B cell (primary cell): ENCODE measurements around the gene SGTA. TPM values are rescaled to one million over a fixed set of nuclear protein-coding genes. Genes with fewer than 3 reads are reported as not detected.

Source experiments
- ATAC-seq: fragments of 200-7000 bp; cut with Tn5 transposase; one replicate; pipeline ENCODE4 v1.10.0; 2021; ENCODE audit warnings: low read depth, mild to moderate bottlenecking, moderate number of reproducible peaks, moderate library complexity
- CTCF ChIA-PET: fragments of 350-600 bp; sonication (Branson Sonifier 250); formaldehyde crosslinking; loops from one replicate; lab custom pipeline; 2021; ENCODE audit warnings: antibody characterized with exemption, inconsistent platforms; lab: Charles Lee
- POLR2A ChIA-PET: fragments of 350-600 bp; sonication (Branson Sonifier 250); formaldehyde crosslinking; loops from one replicate; lab custom pipeline; 2021; ENCODE audit warnings: antibody characterized with exemption; lab: Charles Lee
- DNase-seq: peaks from one replicate; pipeline ENCODE4 v3.0.0; 2013
- H2AFZ ChIP-seq: 2 replicates; pipeline ENCODE4 v1.6.1; 2012; ENCODE audit warnings: mild to moderate bottlenecking, low read depth, low read length; ENCODE audit not compliant: insufficient read depth, poor library complexity, severe bottlenecking
- H3K27ac ChIP-seq, 2 donors: 1 replicate in 1 of 2; 2 replicates in 1 of 2; pipeline ENCODE4 v1.5.1; 2012 to 2013; ENCODE audit warnings: low read length in 2 of 2, mild to moderate bottlenecking in 2 of 2, moderate library complexity in 1 of 2
- H3K27me3 ChIP-seq, 4 experiments: fragments of 200-600 bp in 1 of 4; sonication (generic) in 1 of 4; replicated peaks in 1 of 4; 1 replicate in 2 of 4; 2 replicates in 2 of 4; pipeline versions ENCODE4 v1.6.1 to v1.7.0; 2013 to 2016; ENCODE audit warnings: low read length in 3 of 4, mild to moderate bottlenecking in 2 of 4, mixed read lengths in 1 of 4, moderate library complexity in 1 of 4; ENCODE audit not compliant: insufficient read depth in 4 of 4, control insufficient read depth in 3 of 4; ENCODE audit errors: control extremely low read depth in 1 of 4
- H3K36me3 ChIP-seq, 2 experiments: replicated peaks in 1 of 2; 1 replicate in 1 of 2; 2 replicates in 1 of 2; pipeline versions ENCODE4 v1.6.1 to v1.7.1; 2013; ENCODE audit warnings: low read length in 1 of 2; ENCODE audit not compliant: insufficient read depth in 2 of 2, control insufficient read depth in 1 of 2; ENCODE audit errors: control extremely low read depth in 1 of 2, extremely low read depth in 1 of 2
- H3K4me1 ChIP-seq, 2 donors: fragments of 200-600 bp in 1 of 2; sonication (generic) in 1 of 2; 1 replicate in 1 of 2; 2 replicates in 1 of 2; pipeline versions ENCODE4 v1.5.1 to v1.6.1; 2013 to 2017; ENCODE audit warnings: low read length in 2 of 2; ENCODE audit not compliant: control insufficient read depth in 2 of 2, insufficient read depth in 2 of 2
- H3K4me2 ChIP-seq: replicated peaks from 2 replicates; pipeline ENCODE3; 2012; ENCODE audit warnings: mild to moderate bottlenecking, low read depth, low read length; ENCODE audit not compliant: poor library complexity, severe bottlenecking
- H3K4me3 ChIP-seq, 5 experiments: fragments of 200-600 bp in 1 of 5; sonication (generic) in 1 of 5; 1 replicate in 3 of 5; 2 replicates in 2 of 5; pipeline versions ENCODE4 v1.5.1 to v1.7.0; 2011 to 2016; ENCODE audit warnings: low read length in 4 of 5, mild to moderate bottlenecking in 4 of 5, low read depth in 2 of 5, control low read depth in 1 of 5, moderate library complexity in 1 of 5; ENCODE audit not compliant: insufficient read depth in 1 of 5; ENCODE audit errors: control extremely low read depth in 1 of 5, extremely low read depth in 1 of 5
- H3K79me2 ChIP-seq: fragments of 200-600 bp; sonication (generic); one replicate; pipeline ENCODE4 v1.6.0; 2016; ENCODE audit warnings: low read length; ENCODE audit not compliant: control insufficient read depth, insufficient read depth
- H3K9ac ChIP-seq: fragments of 200-600 bp; sonication (generic); 2 replicates; pipeline ENCODE4 v1.6.1; 2017; ENCODE audit warnings: mild to moderate bottlenecking, low read length, moderate library complexity
- H3K9me3 ChIP-seq, 3 donors: one replicate each; pipeline versions ENCODE4 v1.6.1 to v1.7.1; 2013; ENCODE audit warnings: low read length in 2 of 3; ENCODE audit not compliant: control insufficient read depth in 2 of 3, insufficient read depth in 1 of 3; ENCODE audit errors: control extremely low read depth in 1 of 3
- H4K20me1 ChIP-seq: 2 replicates; pipeline ENCODE4 v1.6.0; 2012; ENCODE audit warnings: mild to moderate bottlenecking, low read length; ENCODE audit not compliant: insufficient read depth, control insufficient read depth, poor library complexity, severe bottlenecking
- H3K27ac Mint-ChIP-seq: one replicate; pipeline ENCODE4 v1.8.0; 2021; ENCODE audit warnings: mixed read lengths
- H3K27me3 Mint-ChIP-seq: one replicate; pipeline ENCODE4 v1.8.0; 2021; ENCODE audit warnings: mixed read lengths
- H3K4me1 Mint-ChIP-seq: one replicate; pipeline ENCODE4 v1.8.0; 2021; ENCODE audit warnings: mixed read lengths
- H3K4me3 Mint-ChIP-seq: one replicate; pipeline ENCODE4 v1.8.0; 2021; ENCODE audit warnings: mixed read lengths
- H3K9me3 Mint-ChIP-seq: one replicate; pipeline ENCODE4 v1.8.0; 2022; ENCODE audit warnings: mixed read lengths; ENCODE audit not compliant: insufficient read depth
- EZH2 ChIP-seq: IDR thresholded peaks from 2 replicates; pipeline ENCODE4 v1.6.1; 2012; ENCODE audit warnings: borderline replicate concordance, low read depth, mild to moderate bottlenecking, moderate library complexity, low read length; ENCODE audit not compliant: insufficient read depth, poor library complexity, severe bottlenecking
- WGBS: methylation state at CpG from one replicate; pipeline ENCODE4 v1.1.5; 2013; ENCODE audit warnings: missing lambda C conversion rate; ENCODE audit not compliant: insufficient coverage; 5-methylcytosine and 5-hydroxymethylcytosine counted together
- intact Hi-C: fragments of 100-400 bp; cut with micrococcal nuclease; formaldehyde crosslinking; loops from one replicate; pipeline ENCODE4 v1.10.0; 2022
- polyA plus RNA-seq: library from polyadenylated mRNA; depleted of rRNA; stranded (reverse); fragments of >200 nt; gene quantifications from 2 replicates; pipeline ENCODE4 v1.2.3, GENCODE V29; 2012
- total RNA-seq, 2 donors: library from RNA; stranded (reverse); fragments of 120-200 nt in 1 of 2; gene quantifications; 1 replicate in 1 of 2; 2 replicates in 1 of 2; pipeline versions ENCODE4 v1.2.3 to v1.2.4, GENCODE V29; 2013 to 2022
- TF ChIP-seq, protein P1 (sequence below): fragments of 200-600 bp; IDR thresholded peaks from one replicate; pipeline ENCODE4 v1.8.0; 2022; ENCODE audit warnings: antibody characterized with exemption, mild to moderate bottlenecking

Gene SGTA
- total and polyA plus RNA-seq, 2 donors (not counting 1 experiment from before 2014, with no cell fraction given): 36.6 to 42.0 TPM

DNA sequence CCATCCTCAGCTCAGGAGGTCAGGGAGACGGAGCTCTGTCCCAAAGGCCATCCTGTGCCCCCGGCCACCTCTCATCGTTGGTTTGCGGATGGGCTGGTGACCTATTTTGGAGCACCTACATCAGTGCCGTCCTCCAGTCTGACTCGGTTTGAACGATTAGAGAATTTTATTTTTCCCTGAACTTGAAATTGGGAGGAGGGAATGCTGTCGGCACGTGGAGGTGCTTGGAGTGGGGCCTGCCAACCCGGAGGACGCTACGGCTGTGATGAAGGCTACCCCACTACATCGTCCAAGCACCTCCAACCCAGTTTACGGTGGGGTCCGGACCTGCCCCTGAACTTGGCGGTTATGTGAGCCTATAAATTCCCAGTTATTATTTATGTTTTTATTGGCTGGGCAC lies 33.6 kb upstream of the SGTA start:
- CTCF ChIA-PET: no interaction called here
- no peak overlapping the region for H3K4me3 Mint-ChIP-seq

DNA sequence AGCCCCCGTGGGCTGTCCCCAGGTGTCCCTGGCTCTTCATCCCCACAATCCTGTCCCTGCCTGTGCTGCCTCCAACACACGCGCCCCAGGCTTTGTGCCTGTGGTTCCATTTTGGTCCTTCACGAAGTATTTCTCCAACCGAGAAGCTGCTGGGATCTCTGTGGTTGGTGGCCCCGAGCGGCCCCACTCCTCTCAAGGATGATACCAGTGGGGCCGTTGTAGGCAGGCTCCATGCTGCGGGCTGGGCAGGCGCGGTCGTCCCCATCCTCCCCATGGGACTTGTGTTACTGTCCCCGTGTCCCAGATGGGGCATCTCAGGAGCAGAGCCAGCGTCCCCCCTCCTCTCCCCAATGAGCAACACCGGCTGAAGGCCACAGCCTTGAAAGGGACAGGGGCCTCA lies 32.9 kb upstream of the SGTA start:
- Histone ChIP-seq H2AFZ (no peak overlapping the region), H3K4me2 (no peak overlapping the region), H3K9me3 (no peaks in the 10 kb centered on the region), H3K36me3 (peaks cover 0 to 5% of the 10 kb centered on the region in 2 experiments), H3K79me2 (peaks cover 7% of the 10 kb centered on the region), H4K20me1 (no peaks in the 10 kb centered on the region), H3K4me1 (peaks cover 4 to 18% of the 10 kb centered on the region in 2 donors), H3K27ac (no peak overlapping the region), H3K9ac (no peak overlapping the region), H3K4me3 (no peak overlapping the region), H3K27me3 (no peaks in the 10 kb centered on the region)
- no peaks in the 10 kb centered on the region for H3K9me3 Mint-ChIP-seq
- H3K27me3 Mint-ChIP-seq: no peaks in the 10 kb centered on the region
- intact Hi-C loops: no loop called here
- H3K4me3 Mint-ChIP-seq: no peak overlapping the region
- H3K27ac Mint-ChIP-seq: no peak overlapping the region
- TF ChIP-seq, protein P1, sequence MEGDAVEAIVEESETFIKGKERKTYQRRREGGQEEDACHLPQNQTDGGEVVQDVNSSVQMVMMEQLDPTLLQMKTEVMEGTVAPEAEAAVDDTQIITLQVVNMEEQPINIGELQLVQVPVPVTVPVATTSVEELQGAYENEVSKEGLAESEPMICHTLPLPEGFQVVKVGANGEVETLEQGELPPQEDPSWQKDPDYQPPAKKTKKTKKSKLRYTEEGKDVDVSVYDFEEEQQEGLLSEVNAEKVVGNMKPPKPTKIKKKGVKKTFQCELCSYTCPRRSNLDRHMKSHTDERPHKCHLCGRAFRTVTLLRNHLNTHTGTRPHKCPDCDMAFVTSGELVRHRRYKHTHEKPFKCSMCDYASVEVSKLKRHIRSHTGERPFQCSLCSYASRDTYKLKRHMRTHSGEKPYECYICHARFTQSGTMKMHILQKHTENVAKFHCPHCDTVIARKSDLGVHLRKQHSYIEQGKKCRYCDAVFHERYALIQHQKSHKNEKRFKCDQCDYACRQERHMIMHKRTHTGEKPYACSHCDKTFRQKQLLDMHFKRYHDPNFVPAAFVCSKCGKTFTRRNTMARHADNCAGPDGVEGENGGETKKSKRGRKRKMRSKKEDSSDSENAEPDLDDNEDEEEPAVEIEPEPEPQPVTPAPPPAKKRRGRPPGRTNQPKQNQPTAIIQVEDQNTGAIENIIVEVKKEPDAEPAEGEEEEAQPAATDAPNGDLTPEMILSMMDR: no peak
- TF ChIP-seq EZH2: no peak
- 83% methylated on average over 11 of the region's 15 CpGs for WGBS
- CTCF ChIA-PET: no interaction called here
- no peak for ATAC-seq
- H3K4me1 Mint-ChIP-seq: peaks cover 8% of the 10 kb centered on the region
- DNase-seq: no peak
- POLR2A ChIA-PET: no interaction called here

More for the DNA sequence above, 33.6 kb upstream of the SGTA start:
- ATAC-seq (no peak), DNase-seq (no peak)
- H3K27me3 ChIP-seq: no peaks in the 10 kb centered on the region
- peaks cover 0 to 5% of the 10 kb centered on the region in 2 experiments for H3K36me3 ChIP-seq
- WGBS: 100% methylated on average over 6 of the region's 16 CpGs
- Mint-ChIP-seq H3K27me3 (no peaks in the 10 kb centered on the region), H3K27ac (no peak overlapping the region), H3K4me1 (peaks cover 9% of the 10 kb centered on the region), H3K9me3 (no peaks in the 10 kb centered on the region)
- no peak overlapping the region for H3K9ac ChIP-seq
- POLR2A ChIA-PET: no interaction called here
- H4K20me1 ChIP-seq: no peaks in the 10 kb centered on the region
- no peak overlapping the region for H3K4me3 ChIP-seq
- H3K4me2 ChIP-seq: no peak overlapping the region
- no peak overlapping the region for H3K27ac ChIP-seq
- intact Hi-C loops: no loop called here
- peaks cover 4 to 18% of the 10 kb centered on the region in 2 donors for H3K4me1 ChIP-seq
- no peak overlapping the region for H2AFZ ChIP-seq
- no peak for TF ChIP-seq EZH2
- TF ChIP-seq, protein P1: no peak
- H3K9me3 ChIP-seq: no peaks in the 10 kb centered on the region
- H3K79me2 ChIP-seq: peaks cover 10% of the 10 kb centered on the region
